GM23248 (cell line): ENCODE results near the gene MINDY1.

Source experiments
- EZH2 ChIP-seq: fragments of 200-600 bp; sonication (generic); IDR thresholded peaks from 2 replicates; pipeline ENCODE4 v1.6.1; 2018; ENCODE audit warnings: antibody characterized with exemption, mild to moderate bottlenecking; ENCODE audit not compliant: insufficient read depth, poor library complexity, severe bottlenecking
- EZH2phosphoT487 ChIP-seq: fragments of 200-600 bp; sonication (generic); IDR thresholded peaks from 2 replicates; pipeline ENCODE4 v1.6.1; 2018; ENCODE audit warnings: antibody characterized with exemption, moderate library complexity, mild to moderate bottlenecking, low read depth; ENCODE audit not compliant: insufficient read depth

DNA sequence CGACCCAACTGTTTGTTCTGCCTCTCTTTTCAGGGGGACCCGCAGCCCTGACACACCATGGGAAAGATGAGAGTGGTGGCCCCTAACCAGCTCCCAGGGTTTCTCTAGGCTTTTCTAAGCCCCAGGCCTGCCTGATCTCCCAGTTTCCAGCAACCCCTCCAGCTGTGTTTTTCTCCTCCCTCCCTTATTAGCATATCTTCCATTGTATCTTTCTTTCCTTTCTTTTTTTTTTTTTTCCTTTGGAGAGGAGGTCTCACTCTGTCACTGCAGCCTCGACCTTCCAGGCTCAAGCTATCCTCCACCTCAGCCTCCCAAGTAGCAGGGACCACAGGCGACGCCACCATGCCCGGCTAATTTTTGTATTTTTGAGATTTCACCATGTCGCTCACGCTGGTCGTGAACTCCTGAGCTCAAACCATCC lies 30.3 kb downstream of the MINDY1 start:
- TF ChIP-seq EZH2phosphoT487 (no peak), EZH2 (no peak)
